AG09319 (cell line): ENCODE results near the gene SWSAP1.

Source experiments
- DNase-seq: peaks from one replicate; pipeline ENCODE4 v3.0.0-alpha.2; 2010; ENCODE audit warnings: low read depth; ENCODE audit errors: extremely low read depth
- TF ChIP-seq, protein P1 (sequence below): IDR thresholded peaks from 2 replicates; pipeline ENCODE4 v1.5.1; 2011; ENCODE audit warnings: low read depth, mild to moderate bottlenecking, inconsistent platforms, low read length, moderate library complexity

SWSAP1 gene

DNA sequence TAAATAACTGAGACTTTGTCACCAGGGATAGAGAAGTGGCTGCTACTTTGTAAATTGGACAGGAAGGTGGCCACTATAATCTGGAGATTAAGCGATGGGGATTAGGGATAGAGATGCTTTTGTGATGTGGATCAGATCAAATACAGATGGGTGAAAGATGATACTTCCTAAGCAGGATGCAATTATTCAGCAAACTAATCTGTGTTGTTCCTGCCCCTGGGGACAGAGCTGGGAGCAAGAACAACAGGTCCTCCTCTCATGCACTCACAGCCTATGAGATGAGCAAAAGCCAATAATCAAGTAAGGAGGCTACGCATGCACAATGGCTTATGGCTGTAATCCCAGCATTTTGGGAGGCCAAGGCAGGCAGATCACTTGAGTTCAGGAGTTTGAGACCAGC, 40.1 kb downstream of the SWSAP1 start:
- no peak for DNase-seq
- TF ChIP-seq, protein P1, sequence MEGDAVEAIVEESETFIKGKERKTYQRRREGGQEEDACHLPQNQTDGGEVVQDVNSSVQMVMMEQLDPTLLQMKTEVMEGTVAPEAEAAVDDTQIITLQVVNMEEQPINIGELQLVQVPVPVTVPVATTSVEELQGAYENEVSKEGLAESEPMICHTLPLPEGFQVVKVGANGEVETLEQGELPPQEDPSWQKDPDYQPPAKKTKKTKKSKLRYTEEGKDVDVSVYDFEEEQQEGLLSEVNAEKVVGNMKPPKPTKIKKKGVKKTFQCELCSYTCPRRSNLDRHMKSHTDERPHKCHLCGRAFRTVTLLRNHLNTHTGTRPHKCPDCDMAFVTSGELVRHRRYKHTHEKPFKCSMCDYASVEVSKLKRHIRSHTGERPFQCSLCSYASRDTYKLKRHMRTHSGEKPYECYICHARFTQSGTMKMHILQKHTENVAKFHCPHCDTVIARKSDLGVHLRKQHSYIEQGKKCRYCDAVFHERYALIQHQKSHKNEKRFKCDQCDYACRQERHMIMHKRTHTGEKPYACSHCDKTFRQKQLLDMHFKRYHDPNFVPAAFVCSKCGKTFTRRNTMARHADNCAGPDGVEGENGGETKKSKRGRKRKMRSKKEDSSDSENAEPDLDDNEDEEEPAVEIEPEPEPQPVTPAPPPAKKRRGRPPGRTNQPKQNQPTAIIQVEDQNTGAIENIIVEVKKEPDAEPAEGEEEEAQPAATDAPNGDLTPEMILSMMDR, result no peak

GRCh38 chr19:11416346-11417052, 42.0 kb downstream of the SWSAP1 start:
- no peak for DNase-seq
- TF ChIP-seq, protein P1, result no peak

- TF ChIP-seq, protein P1, result no peak
- DNase-seq, result no peak
These were observed 43.7 kb downstream of the SWSAP1 start for GRCh38 chr19:11418094-11418548.

- no peak for DNase-seq
- TF ChIP-seq, protein P1, result no peak
These were observed 44.4 kb downstream of the SWSAP1 start, which contains the start of gene RGL3 for GRCh38 chr19:11418549-11419506. TSS of gene RGL3 (minus strand) at chr19:11419314. CDS start at chr19:11419278, 36 bp downstream.

DNA sequence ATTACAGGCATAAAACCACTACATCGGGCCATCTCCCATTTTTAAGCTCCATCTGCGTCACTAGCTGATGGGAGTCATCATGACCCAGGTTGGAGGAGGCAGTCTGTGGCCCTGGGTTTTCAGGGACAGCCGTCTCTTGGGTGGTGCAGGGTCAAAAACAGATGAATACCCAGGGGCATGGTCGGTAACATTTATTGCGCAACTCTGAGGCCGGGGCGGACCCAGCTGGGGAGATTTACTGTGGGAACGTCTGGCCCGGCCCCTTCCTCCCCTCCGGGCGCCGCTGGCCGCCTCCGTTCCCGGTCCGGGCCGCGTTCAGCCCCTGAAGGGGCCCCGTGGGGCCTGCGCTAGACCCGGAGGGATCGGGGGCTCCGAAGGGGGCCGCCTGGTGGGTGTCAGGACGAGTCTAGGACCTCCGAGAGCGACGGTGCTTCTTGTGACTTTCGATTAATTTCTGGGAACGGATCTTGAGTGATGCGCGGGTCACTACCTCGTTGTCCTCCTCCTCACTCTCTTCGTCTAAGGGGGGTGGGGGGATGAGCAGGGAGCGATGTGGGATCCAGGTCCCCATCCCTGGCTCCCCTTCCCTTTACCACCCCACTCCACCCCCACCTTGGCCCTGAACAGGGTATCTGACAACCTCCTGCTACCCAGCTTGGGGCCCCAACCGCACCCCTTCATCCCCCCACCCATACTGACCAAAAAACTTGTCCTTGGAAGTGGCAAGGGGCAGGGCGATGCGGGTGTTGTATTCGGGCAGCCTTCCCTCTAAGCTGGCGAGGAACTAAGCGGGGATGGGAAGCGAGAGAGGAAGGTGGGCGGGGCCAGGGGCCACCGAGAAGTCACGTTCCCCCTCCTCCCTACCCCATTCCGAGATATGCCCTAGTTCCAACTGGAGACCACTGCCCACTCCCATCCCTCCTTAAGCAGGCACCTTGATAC, 46.2 kb downstream of the SWSAP1 start:
- TF ChIP-seq, protein P1, result no peak
- DNase-seq, result no peak

- TF ChIP-seq, protein P1, result no peak
- DNase-seq, result no peak
These were observed 47.1 kb downstream of the SWSAP1 start for GRCh38 chr19:11421371-11422098.
